Hematopoietic multipotent progenitor cell treated with erythropoietin and hydrocortisone succinate and interleukin-3 and kit ligand, for 4 days (in vitro differentiated cells): ENCODE measurements around the gene ZNF764.
A peak's percentile ranks its signal among the peaks of the same experiment; 100 is the strongest.
"Not testable (repeated sequence)": the region's sequence is repeated elsewhere in the genome, so short reads cannot be mapped to it uniquely, and the experiment has no call there.

Experiments used
- DNase-seq: peaks from one replicate; pipeline ENCODE4 v3.0.0-alpha.2; 2015

ZNF764 gene

DNA sequence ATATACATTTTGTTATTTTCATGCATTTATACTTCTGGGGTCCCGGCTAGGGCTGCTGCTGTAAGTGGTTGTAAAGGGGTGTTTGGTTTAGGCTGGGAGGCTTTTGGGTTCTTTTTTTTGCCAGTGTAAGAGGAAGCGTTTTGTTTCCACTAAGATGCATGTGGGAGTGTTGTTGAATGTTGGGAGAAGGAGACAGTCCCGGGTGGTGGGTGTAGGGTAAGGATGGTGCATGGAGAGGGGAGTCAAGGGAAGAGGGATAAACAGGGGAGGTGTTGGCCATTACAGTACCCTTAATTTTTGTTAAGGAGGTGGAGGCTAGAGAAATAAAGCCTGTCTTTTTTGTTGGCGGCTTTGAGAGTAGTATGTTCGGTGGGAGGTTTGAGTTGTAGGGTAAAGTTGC, 15.1 kb downstream of the ZNF764 start:
- no peak for DNase-seq

DNA sequence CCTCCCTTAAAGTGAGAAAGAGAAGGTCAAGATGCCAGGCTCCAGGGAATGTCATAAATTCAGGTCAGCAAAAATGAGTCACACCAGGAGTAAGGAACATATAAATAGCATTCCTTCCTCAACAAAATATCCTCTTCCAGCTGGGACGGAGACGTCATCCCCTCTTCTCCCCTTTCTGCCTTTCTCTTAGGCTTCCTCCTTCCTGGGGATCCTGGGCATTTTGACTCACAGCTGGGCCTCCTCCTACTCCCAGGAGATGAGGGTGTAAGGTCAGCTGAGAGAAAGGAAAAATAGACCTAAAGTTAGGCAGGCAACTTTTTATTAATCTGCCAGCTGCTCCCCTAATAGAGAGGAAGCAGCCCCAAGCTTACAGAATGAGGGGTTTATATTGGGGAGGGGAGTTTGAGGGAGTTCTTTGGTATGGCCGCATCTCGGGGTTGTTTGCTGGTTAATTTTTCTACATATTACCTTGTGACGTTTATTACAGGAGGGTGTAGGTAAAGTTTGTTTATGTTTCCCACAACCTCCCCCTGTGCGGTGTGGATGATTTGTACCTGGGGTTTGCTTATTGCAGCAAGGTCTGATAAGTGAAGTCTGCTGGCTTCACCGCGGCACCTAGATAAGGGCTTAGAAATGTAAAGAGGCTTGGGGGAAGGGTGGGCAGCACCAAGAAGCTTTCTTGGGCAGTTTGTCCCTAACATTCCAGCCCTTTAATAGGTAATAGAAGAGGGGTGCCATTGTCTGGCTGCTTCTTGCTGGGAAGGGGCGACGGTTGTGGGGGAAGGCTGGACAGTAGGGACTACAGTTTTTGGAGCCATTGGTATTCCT, 16.5 kb downstream of the ZNF764 start:
- peak; percentile 57 for DNase-seq

DNA sequence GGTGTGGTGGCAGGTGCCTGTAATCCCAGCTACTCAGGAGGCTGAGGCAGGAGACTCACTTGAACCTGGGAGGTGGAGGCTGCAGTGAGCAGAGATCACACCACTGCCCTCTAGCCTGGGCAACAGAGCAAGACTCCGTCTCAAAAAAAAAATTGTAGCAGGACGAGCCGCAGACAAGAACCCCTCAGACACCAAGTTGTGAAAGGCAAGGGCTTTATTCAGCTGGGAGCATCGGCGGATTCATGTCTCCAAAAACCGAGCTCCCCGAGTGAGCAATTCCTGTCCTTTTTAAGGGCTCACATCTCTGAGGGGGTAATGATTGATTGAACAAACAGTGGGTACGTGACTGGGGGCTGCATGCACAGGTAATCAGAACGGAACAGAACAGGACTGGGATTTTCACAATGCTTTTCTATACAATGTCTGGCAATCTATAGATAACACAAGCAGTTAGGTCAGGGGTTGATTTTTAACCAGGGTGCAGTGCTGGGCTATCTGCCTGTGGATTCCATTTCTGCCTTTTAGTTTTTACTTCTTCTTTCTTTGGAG, 17.2 kb downstream of the ZNF764 start:
- peak; percentile 75 for DNase-seq

DNA sequence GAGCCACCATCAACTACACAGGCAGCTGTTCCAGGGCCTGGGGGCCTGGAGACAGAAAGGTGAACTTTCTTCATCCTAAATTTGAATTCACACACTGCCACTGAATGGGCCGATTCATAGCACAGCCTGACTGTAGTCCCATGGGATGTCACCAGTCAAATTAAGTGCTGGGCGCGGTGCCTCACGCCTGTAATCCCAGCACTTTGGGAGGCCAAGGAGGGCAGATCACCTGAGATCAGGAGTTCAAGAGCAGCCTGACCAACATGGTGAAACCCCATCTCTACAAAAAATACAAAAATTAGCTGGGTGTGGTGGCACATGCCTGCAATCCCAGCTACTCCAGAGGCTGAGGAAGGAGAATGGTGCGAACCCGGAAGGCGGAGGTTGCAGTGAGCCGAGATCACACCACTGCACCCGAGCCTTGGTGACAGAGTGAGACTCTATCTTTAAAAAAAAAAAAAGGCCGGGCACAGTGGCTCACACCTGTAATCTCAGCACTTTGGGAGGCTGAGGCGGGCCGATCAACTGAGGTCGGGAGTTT, 18.1 kb downstream of the ZNF764 start:
- not testable (repeated sequence) for DNase-seq

DNA sequence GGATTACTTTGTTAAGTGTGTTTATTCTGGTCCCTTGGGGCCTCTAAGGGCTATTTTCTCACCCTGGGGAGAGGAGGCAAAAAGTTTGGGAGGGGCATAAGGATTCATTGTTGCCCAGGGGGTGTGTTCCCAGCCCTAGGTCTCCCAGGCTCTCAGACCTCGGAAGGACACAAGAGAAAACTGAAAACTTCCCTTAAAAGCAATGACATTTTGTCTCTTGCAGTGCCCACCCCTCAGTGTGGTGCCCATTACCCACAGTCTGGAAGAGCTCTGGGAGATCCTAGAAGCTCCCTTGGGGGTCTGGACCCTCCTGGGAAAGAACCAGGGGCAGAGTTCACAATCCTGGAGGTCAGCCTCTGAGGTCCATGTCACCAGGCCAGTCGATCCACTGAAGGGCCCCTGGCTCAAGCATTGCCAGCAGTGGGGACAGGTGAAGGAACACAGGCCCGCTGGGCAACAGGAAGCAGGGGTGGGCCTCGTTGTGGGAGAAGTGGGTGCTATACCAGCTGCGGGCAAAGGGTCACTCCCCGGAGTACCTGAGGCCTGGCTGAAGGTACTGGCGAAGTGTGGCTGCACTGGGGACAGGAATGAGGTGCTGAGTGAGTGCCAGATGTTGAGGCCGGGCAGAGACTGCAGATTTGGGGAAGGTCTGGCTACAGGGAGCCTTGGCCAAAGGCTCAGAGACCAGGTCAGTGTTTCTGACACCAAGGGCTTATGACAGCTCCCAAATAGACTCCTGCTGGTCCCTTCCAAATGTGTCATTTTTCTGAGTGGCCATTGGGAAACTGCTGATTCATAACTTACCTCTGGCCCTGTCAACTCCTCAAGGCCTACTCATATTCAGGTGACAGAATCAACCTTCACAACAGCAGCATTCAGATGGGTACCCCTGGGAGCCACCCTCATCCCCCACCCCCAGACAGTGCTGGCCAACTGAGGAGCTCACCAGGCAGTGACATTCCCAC, 18.9 kb downstream of the ZNF764 start:
- DNase-seq = no peak

DNA sequence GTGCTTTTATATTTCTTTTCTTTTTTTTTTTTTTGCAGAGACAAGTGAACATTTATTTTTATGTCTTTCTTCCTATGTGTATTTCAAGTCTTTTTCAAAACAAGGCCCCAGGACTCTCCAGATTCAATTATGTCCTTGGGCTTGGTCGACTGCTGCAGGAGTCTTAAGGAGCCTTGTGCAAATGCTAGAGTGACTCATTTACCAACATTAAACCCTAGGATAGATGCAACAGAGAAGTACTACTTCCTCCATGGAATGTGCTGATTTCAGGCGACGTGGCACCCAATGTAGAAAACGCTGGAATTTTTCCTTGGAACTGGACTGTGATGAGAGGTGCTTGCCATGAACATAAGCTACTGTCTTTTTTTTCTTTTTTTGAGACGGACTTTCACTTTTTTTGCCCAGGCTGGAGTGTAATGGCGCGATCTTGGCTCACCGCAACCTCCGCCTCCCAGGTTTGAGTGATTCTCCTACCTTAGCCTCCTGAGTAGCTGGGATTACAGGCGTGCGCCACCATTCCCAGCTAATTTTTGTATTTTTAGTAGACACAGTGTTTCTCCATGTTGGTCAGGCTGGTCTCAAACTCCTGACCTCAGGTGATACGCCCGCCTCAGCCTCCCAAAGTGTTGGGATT, 21.7 kb downstream of the ZNF764 start:
- not testable (repeated sequence) for DNase-seq

DNA sequence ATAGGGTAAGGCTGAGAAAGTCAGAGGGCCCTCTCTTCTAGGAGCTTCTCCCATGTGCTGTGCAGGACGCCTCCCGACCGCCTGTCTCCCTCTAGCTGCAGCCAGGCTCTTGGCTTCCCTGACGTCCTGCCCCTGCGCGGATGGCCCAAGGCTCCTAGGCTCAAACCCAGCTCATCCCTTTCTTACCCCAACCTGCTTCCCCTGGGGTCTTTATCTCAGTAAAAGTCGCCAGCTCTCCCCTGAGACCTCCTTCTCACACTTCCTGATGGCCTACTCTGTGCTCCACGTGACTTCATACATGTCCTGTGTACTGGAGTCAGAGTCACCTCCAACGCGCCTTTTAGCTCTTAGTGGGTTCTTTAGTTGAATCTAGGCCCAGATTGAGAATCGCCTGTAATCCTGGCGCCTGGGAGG, 22.4 kb downstream of the ZNF764 start:
- DNase-seq = peak; percentile 94

DNA sequence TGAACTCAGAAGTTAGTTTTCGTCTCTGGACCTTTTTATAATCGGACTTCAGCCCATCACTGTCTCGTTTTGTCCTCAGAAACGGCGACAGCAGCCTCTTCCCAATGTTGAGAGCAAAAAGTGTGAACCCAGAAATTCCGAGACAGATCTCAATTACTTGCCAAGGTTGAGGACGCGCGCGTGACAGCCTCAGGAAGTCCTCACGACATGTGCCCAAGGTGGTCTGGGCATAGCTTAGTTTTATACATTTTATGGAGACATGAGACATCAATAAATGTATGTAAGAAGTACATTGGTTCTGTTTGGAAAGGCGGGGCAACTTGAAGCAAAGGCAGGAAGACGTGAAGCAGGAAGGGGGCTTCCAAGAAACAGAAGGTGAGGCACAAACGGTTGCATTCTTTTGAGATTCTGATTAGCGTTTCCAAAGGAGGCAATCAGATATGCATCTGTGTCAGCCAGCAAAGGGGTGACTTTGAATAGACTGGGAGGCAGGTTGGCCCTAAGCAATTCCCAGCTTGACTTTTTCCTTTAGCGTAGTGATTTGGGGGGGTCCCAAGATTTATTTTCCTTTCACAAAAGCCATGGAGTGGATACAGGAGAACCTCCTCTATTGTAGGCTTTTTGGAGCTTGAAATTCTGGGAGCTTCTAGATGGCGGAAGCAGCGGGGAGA, 22.9 kb downstream of the ZNF764 start:
- peak; percentile 75 for DNase-seq

GRCh38 chr16:30534368-30535105, 23.6 kb downstream of the ZNF764 start, which contains the start of gene ZNF747:
TSS of gene ZNF747 (minus strand) at chr16:30534858. CDS start at chr16:30534679, 179 bp downstream.
- DNase-seq = peak; percentile 96

DNA sequence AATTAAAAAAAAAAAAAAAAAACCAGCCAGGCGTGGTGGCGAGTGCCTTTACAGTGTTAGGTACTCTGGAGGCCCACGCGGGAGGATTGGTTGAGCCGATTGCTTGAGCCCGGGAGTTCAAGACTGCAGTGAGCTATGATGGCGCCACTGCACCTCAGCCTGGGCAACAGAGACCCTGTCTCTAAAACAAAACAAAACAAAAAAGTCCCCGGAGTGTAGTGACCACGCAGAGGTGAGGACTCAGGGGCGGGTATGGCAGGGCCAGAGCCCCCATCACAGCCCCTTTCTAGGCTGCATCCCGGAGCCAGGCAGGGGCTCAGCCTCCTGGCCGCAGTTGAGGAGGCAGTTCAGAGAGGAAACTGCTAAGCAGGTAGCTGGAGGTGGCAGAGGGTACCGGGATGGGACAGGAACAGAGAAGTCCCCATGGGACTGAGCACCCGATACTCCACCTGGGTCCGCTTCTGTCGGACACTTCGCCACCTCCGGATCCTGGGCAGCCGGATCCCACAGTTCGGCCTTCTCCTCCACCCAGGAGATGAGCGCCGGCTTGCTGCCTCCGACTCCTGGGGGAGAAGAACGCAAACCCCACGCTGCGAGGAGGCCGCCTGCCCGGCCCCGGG, 24.3 kb downstream of the ZNF764 start:
- peak; percentile 69 for DNase-seq

DNA sequence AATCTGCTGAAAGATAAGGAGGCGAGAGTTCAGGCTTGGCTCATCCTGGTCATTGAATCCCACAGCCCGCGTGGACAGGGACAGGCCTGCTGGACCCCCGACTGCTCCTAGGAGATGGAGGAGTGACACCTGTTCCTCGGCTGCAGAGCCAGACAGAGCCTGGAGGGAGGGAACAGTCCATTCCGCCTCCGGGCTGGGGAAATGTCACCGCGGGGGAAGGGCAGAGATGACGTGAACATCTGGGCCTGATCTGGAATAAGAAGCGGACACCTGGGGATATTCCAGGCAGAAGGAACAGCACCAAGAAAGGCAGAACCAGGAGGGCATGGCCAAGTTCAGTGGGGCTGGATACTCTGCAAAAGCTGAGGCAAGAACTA, 25.0 kb downstream of the ZNF764 start:
- DNase-seq = no peak

DNA sequence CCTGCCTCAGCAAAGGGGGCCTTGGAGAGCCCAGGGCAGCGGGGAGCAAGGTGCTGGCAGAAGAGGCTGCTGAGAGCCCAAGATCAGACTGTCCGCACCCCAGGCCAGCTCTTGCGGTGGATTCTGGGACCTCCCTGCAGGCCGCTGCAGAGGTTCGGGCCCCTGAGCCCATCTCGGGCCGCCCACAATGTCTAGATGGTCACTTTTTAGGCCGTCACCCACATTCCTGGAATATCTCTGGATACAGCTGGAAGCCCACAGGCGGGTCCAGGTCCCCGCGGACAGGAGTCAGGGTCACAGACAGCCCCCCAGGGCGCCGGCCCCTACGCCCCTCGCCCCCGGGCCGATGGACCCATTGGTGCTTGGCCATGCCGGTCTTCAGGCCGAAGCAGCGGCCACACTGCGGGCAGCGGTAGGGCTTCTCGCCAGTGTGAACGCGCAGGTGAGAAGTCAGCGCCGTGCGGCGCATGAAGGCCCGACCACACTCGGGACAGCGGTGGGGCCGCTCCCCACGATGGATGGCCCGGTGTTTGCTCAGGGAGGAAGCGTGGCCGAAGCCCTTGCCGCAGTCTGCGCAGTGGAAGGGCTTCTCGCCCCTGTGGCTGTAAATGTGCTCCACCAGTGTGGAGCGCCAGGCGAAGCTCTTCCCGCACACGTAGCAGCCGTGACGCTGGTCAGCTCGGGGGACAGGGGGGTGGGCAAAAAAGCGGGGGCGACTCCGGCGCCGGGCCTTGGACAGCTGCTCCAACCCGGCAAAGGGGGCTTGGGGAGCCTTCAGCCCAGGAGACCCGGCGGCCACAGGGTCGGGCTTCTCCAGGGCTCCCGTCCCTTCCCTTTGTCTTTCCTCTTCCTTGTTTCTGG, 25.7 kb downstream of the ZNF764 start:
- no peak for DNase-seq

- DNase-seq = peak; percentile 52
These were observed 27.8 kb downstream of the ZNF764 start for GRCh38 chr16:30530163-30531037.

- DNase-seq = peak; percentile 56
These were observed 29.2 kb downstream of the ZNF764 start for GRCh38 chr16:30528799-30529457.

DNA sequence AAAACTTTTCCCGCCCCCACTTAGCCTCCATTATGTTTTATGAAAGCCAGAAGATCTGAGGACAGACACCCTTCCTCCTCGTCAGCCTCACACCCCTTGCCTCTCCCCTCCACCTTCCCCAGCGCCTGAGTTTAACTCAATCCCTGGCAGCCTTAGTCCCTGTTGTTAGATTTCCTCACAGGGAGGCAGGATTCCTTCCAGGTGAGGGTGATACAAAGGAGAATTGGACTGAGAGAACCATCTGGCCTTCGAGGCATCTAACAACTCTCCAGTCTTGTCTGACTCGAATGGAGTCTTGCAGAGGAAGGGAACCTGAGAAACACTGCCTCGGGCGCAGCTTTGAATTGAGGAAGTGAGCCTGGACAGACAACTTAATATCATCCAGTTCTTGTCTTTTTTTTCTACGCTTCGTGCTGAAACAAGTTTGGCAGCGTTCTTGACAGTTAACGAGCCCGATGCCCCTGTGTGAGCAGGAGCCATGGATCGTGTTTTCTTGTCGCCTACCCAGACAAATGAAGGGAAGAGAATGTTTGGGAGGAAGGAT, 30.5 kb downstream of the ZNF764 start:
- DNase-seq = peak; percentile 88

- DNase-seq = peak; percentile 100
These were observed 31.1 kb downstream of the ZNF764 start for GRCh38 chr16:30526823-30527634.
